ENCODE data around the gene SPRR3.

Gene SPRR3, protein sequence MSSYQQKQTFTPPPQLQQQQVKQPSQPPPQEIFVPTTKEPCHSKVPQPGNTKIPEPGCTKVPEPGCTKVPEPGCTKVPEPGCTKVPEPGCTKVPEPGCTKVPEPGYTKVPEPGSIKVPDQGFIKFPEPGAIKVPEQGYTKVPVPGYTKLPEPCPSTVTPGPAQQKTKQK

DNA sequence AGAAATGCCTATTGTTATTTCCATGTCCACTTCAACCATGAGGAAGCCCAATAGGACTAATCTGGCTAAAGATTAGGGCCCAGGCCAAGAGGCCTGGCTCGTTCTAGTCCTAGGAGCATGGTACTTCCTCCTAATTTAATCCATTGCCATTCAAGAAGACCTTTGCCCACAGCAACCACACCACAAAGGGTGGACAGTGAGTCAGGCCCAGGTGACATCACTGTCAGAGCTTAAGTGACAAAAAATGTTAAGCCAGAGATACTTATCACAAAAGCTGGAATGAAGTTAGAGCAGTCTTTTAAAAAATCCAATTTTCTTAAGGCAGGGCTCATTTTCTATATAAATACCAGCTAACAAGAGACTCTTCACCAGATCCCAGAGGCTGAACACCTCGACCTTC, at the start of gene SPRR3:
Gene SPRR3 (plus strand): TSS at position 368 of the 400 bp plus-strand sequence. CDS start 1,272 bp downstream, outside the sequence.
- no peak for DNase-seq (ENCODE audit: low read depth in 3 of 3)

DNA sequence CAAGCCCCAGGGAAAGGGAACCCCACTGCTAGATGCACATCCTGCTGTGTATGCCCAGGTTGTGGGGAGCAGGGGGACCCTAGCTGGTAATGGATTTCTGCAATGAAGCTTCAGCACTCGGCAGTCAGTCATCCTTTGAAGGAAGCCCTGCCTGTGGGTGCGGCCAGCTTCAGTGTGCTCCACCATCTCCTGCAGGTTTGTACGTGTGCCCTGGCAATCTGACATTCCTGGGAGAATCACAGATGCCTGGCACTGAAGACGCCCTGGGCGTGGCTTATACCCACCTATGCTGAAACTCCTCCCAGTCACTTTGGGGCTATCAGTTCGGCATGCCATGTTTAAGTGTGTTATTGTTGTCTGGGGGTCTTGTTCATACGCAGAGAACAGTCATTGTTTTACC, 47.8 kb upstream of the SPRR3 start:
- DNase-seq (ENCODE audit: low read depth in 3 of 3), result no peak

DNA sequence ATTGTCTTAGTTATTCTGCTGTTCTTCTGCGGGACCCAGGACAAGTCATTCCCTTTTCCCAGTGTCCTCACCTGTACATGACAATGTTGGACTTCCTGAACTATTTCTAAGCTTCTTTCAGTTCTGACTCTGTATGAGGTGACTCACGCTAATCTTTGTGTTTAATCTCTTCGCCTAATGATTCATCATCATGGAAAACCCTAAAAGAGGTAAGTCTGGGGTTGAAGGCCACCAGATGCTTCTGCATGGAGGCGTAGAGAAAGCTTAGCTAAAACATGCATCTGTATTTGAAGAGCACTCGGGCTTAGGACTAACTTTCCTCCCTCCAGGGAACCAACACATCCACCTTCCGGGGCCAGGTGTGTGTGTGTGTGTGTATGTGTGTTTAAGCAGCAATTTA, 47.1 kb upstream of the SPRR3 start:
- DNase-seq (ENCODE audit: low read depth in 3 of 3), result no peak

DNA sequence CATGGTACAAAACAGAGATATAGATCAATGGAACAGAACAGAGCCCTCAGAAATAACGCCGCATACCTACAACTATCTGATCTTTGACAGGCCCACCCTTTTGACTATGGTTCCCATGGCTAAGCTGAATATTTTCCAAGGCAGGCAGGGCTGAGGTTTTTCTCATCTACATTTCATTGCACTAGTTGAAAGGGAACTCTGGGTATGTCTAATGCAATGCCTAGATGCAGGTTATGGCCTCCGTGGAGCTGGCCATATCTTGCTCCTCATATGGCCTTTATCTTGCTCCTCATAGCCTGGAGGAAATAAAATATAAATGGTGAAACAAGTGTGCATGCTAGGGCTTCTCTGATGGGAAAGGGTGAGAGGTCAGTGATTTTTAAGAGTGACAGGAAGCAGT, 44.0 kb upstream of the SPRR3 start:
- DNase-seq (ENCODE audit: low read depth in 3 of 3), result no peak

DNA sequence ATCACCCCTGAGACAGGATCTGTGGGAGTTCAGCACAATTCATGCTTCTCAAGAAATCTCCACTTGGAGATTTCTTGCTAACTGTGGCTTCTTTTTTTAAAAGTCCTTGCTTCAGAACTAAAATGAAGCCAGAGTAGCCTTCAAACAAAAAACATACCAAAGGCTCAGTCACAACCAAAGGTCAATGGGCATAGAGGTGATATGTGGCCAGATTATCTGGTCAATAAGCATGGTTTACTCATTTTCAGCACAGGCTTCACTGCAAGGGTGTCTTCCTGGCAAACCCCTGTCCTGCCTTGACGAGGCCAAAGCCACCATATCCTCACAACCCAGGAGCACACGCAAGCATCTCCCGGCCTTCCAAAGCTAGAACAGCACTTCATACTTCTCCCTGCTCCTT, 42.3 kb upstream of the SPRR3 start:
- DNase-seq (ENCODE audit: low read depth in 3 of 3), result no peak

DNA sequence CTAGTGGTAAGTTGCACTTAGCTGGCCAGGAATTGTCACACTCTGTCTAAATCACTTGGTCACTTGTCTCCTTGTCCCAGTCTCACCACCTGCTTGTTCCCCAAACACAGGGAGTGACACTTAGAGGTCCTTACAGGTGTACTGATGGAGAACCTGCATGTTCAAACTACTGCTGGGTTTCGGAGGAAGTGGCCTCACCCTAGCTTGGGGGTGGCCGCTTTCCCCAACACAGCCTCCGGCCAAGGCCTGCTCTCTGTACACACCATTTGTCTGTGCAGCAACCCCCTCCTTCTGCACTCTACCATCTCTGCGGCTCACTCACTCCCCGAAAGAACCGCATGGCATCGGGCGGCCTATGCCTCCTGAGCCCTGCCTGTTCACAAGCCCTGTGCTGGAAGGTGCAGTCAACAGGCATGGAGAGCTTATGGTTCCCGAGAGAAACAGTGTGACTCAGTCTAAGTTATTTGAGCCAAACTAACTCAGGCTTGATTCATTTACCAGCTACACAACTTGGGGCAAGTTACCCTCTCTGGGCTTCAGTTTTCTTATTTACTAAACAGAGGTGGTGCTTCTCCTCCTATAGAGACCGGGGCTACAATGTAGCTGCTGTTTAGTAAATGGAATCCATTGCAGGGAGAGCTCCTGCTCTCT, 41.6 kb upstream of the SPRR3 start:
- no peak for DNase-seq (ENCODE audit: low read depth in 3 of 3)

DNA sequence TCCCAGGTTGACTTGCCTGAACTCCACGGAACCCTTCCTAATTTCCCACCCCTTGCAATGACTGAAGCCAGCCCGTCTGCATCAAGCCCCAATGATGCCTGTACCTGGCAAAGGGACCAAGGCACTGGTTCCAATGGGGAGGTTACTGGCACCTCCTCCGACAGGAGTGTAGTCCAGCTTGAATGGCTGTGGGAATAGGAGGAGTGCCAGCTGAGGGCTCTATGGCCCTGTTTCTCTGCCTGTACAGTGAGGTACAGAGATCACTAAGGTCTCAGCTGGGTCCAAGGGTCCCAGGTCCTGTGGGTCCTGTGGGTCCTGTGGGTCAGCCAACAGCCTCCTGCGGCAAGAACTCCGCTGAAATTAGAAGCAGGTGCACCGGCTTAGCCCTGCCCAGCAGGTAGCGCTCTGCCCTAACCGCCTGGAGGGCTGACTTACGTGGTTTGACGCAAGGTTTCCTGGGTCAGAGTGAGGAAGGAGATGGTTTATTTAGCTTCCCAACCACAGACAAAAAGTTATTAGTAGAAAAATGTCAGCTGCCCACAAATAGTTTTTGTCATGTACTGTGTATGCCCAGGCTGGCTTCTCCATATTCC, 41.0 kb upstream of the SPRR3 start:
- DNase-seq (ENCODE audit: low read depth in 3 of 3), result no peak

DNA sequence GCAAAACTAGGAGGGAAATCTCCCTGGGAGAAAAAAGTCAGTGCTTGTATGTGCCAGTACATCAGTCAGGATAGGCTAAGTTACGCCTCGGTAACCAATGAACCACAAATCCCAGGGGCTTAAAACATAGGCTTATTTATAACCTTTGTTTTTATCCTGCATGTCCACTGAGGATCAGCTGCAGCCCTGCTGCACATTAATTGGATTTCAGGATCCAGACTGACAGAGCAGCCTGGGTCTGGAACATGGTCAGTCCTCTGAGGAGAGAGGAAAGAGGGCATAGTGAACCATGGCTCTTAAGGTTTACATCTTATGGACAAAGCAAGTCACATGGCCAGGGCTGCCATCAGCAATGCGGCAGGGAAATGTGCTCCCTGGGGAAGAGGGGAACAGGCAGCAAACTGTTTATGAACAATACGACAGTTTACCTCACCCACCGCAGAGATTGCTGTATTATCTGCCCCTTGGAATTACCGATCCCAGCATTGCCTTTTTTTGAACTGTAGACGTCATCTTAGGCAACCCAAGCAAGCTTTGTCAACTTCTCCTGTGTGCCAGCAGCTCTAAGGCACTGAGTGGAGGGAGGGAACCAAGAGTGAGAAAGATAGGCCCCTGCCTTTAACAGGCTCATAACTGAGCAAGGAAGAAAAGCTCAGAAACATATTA, 40.2 kb upstream of the SPRR3 start:
- no peak for DNase-seq (ENCODE audit: low read depth in 3 of 3)

DNA sequence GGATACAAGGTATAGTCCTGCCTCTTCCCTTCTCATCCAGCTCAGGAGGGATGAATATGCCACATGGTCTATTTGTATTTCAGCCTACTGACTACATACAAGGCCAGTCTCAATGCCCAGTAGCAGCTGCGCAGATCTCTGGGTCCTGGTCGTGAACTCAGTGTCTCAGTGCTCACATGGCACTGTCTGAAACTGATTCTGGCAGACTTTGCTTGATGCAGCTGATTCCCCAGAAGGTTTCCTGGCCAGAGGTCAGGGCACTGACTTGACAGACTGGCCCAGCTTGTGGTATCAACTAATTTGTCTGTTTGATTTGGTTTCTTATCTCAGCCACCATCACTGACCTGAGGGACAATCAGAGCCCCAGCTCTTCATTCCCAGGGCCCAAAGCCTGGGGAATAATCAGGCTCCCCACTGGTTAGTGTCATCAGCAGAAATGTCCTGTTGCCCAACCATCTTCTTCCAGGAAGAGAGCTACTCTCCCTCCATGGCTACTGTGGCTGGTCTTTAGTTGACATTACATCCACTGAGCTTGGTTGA, 38.6 kb upstream of the SPRR3 start:
- DNase-seq (ENCODE audit: low read depth in 3 of 3), result no peak

DNA sequence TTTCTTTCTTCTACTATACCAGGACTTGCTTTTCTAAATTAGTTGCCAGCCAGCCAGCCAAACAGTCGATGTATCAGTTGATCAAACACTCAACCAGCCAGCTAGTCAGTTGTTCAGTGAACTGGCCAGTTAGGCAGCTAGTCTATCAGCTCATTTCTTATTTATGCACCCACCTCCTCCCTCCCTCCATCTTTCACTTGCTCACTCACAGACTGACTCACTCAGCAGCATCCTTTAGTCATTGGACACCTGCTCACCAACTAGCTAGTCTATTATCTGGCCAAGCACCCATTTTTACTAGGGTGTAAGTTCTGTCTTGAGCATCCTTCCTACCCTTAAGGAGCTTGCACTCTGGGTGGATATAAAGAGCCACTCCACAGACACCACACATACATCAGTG, 37.0 kb upstream of the SPRR3 start:
- no peak for DNase-seq (ENCODE audit: low read depth in 3 of 3)

DNA sequence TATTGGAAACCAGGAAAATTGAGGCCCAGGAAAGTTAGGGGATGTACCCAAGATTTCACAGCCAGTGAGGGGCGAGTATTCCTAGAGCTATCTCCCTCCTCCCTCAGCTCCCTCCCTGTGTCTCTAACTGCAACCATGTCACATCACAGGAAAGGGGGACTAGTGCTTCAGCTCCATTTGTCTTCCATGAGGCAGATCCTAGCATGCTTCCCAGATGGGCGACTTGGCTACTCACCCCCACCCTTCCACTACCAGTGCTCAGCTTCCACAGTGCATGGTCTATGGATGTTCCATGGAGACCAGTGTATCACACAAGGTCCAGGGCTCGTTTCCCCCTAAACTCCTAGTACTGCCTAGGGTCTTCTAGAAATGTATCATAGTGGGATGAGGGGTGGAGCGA, 35.7 kb upstream of the SPRR3 start:
- no peak for DNase-seq (ENCODE audit: low read depth in 3 of 3)

DNA sequence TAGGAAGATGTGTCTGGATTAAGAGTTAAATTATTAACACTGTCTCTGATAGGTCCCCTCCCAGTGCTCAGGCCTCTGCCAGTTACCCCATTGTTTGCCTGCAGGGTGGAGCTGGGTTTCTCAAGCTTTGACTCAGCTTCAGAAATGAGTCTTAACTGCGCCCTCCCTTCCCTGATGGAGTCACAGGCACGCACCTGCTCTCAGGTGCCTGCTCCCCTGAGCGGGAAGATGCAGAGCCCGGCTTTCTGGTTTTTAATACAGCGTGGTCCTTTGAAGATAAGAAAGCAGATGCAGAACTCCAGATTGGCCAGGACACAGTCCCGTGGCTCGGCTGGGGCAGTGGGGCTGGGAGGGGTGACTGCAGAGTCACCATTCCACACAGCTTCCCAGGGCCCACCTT, 34.3 kb upstream of the SPRR3 start:
- no peak for DNase-seq (ENCODE audit: low read depth in 3 of 3)

DNA sequence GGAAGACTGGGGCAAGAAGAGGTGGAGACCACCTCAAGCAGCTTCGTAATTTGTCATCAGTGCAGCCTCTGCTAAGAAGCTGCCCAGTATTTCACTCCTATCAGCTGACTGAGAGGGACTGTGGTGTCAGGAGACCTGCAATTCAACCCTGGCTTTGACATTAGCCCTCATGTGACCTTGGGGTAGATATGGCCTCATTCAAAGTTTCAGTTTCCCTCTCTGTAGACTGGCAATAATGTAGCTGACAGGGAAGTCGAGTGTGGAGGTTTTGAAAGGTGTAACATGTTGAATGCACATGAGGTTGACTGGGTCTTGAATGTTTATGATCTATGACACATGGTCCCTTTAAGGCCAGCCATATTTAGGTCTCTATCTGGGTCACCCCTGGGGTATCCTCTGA, 33.3 kb upstream of the SPRR3 start:
- no peak for DNase-seq (ENCODE audit: low read depth in 3 of 3)

DNA sequence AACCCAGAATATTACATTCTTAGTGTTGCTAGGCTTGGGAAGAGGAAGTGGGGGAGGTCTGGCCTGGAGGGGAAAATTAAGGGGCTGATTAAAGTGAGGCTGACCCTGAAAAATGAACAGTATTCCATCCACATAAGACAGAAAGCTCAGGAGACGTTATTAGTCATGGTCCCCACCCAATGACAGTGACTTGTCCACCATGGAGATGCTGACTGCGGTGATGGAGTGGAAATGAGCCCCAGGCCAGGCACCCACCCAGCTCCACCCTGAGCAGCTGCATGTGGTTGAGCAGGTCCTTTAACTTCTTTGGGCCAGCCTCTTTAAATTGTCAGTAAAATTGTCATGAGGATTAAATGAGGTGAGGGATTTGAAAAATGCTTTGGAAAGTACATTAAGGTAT, 32.5 kb upstream of the SPRR3 start:
- no peak for DNase-seq (ENCODE audit: low read depth in 3 of 3)

DNA sequence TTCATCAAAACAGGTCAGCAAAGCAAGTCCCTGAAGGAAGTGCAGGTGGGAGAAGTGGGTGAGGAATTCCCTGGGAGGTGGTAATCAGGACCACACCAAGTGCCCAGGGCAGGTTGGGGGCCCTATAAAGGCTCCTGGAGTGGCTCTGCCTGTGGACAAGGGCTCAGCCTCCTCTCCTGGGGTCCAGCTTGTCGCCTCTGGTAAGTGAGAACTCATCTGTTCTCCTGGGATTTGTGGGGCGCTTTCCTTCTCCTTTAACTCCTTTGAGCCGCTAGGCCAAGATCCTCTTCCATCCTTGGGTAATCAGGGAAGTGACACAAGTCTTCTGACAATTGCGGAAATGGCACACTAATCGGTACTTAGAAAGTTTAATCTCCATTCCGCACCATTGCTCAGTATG, 31.1 kb upstream of the SPRR3 start, which contains the start of gene SPRR4:
Gene SPRR4 (plus strand): TSS at position 154 of the 400 bp plus-strand sequence. CDS start 1,243 bp downstream, outside the sequence.
- no peak for DNase-seq (ENCODE audit: low read depth in 3 of 3)

DNA sequence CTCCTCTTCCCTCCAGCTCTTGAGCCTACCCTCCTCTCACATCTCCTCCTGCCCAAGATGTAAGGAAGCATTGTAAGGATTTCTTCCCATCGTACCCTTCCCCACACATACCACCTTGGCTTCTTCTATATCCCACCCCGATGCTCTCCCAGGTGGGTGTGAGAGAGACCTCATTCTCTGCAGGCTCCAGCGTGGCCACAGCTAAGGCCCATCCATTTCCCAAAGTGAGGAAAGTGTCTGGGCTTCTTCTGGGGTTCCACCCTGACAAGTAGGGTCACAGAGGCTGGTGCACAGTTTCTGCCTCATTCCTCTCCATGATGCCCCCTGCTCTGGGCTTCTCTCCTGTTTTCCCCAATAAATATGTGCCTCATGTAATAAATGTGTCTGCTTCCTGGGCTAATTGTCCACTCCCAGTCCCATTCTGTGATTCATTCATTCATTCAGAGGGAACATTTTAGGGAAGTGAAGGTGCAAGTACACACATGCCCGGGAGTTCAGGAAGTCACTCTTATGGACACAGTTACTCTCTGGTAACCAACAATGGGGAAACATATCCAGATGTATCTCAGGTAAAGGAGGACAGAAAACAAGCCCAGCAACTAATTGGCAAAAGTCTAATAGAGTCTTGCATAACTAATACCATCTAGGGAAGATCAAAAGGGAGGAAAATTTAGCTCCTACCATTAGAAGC, 29.2 kb upstream of the SPRR3 start:
- no peak for DNase-seq (ENCODE audit: low read depth in 3 of 3)

DNA sequence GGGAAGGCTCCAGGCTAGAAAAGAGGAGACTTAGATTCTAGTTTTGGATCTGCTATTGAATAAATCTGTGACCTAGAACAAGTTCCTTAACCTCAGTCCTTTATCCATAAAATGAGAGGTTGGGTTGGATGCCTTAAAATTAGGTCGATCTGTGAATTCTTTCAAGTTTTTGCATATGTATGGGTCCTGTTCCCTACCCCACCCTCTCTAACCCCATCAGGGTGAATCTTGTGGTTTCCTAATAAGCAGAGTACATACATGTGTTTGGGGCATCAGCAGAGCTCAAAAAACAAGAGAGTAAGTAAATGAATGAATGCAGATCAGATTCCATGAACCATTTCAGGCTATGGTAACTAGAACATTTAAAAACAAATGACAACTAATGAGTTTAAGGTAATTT, 24.9 kb upstream of the SPRR3 start:
- no peak for DNase-seq (ENCODE audit: low read depth in 3 of 3)

DNA sequence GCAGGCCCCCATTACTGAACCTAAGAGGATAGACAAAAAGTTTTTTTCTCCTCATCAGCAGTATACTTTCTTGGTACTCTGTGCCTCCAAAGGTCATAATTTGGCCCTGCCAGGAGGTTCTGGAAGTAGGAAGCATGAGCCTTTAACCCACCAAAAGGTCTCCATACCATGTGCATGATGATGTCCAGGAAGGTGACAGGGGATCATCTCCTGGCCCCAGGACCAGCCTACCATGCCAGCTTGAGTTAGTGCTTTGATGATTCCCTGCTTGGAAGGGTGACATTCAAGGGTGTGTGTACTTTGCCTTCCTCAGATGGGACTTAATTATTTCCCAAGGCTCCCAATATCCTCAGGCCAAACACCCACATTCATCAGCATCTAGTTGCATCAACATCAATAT, 23.9 kb upstream of the SPRR3 start:
- no peak for DNase-seq (ENCODE audit: low read depth in 3 of 3)

DNA sequence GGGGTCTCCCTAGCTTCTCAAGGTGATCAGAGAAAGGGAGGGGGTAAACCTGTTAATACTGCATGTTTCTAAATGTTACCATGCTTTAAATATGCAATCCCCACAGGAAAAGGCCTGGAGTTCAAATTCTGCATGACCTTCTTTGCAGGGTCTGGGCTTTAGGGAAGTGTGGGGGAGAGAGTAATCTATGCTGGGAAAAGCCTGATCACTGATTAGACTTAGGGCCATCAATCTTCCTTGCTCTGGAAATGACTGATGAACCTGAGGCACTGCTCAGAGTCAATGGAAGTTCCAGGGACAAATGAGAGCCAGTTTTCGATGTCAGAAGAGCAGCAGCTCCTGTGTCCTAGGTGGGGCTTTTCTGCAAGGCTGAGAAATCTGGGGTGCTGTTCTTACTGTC, 20.9 kb upstream of the SPRR3 start:
- DNase-seq (ENCODE audit: low read depth in 3 of 3), result no peak

DNA sequence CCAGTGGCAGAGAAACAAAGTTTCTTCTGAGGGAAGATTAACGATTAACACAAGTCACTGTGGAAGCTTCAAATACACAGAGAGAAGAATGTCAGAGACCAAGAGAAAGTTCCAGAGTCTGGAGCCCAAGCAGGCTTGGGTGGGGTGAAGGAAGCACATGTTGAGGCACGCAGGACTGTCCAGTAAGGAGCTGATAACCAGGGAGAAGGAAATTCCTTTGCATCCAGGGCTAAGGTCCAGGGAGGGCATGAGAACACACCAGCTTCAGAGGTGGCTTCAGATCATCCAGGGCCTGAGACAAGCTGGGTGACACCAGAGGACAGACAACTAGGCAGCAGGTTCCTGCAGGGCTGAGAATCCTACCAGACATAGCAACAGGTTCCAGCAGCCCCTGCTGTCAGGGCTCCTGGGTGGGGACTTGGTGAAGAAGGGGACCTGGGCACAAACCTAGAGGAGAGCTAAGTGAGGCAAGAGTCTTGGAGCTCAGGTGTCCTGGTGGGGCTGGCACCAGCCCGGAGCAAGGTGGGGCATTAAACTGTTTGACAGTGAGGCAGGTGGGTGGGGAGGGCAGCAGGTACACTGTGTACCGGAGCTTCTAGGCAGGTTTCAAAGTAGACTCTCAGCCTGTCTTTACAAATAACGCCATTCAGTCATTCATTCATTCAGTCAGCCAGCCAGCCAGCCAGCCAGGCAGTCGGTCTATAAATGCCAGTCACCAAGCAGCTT, 20.2 kb upstream of the SPRR3 start:
- DNase-seq (ENCODE audit: low read depth in 3 of 3), result no peak

DNA sequence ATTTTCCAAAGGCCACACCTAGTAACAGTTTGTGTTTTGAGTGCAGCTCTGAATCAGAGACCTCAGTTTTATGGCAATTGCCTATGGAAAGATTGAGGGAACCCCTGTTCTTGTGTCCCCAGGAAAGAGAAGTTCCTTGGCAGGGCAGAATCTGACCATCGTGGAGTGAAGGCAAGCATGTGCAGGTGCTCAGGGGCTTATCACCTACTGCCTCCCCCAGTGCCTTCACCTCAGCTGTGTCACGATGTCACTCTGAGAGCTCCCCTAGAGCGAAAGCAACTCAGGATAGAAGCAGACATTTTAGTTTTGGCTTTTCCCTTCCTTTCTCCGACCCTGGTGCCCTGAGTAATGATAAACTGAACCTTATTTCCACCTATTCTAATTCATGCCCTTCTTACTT, 19.5 kb upstream of the SPRR3 start:
- no peak for DNase-seq (ENCODE audit: low read depth in 3 of 3)

Data from stimulated activated CD4-positive, alpha-beta T cell treated with anti-CD3 and anti-CD28 coated beads, TNF-alpha, amount 100 ng/mL, for 4 hours (primary cell).